IMR-90 (cell line): ENCODE results near the gene FOXN3. TPM values are rescaled to one million over a fixed set of nuclear protein-coding genes. Genes with fewer than 3 reads are reported as not detected.

Source experiments
- ATAC-seq: fragments of 200-7000 bp; cut with Tn5 transposase; 2 replicates; pipeline ENCODE4 v1.9.1; 2020; ENCODE audit warnings: low read depth, mild to moderate bottlenecking, moderate library complexity
- BruUV-seq: library from RNA; stranded (reverse); fragments of 400-500 nt; replicated peaks from 2 replicates; lab custom pipeline; 2021; lab: Mats Ljungman, UMichigan
- CTCF ChIA-PET: fragments of 300-600 bp; formaldehyde crosslinking; extraction: SDS; loops from one replicate; lab custom pipeline; 2021; ENCODE audit warnings: antibody characterized with exemption; lab: Yijun Ruan, JAX
- POLR2A ChIA-PET: fragments of 300-600 bp; sonication (Branson Sonifier 250); formaldehyde crosslinking; loops from one replicate; lab custom pipeline; 2022; ENCODE audit warnings: antibody characterized with exemption; ENCODE audit not compliant: unreplicated experiment; lab: Charles Lee
- DNase-seq: peaks from one replicate; pipeline ENCODE4 v3.0.0; 2013
- H2AFZ ChIP-seq: replicated peaks from 2 replicates; pipeline ENCODE3; 2013; ENCODE audit warnings: low read length, mild to moderate bottlenecking; ENCODE audit not compliant: poor library complexity
- H2AK5ac ChIP-seq: 2 replicates; pipeline ENCODE4 v1.6.1; 2013; ENCODE audit warnings: low read depth, low read length, inconsistent platforms
- H2AK9ac ChIP-seq: replicated peaks from 2 replicates; pipeline ENCODE3; 2013; ENCODE audit warnings: mild to moderate bottlenecking, low read depth, low read length, moderate library complexity; ENCODE audit not compliant: poor library complexity
- H2BK120ac ChIP-seq: 2 replicates; pipeline ENCODE4 v1.6.1; 2013; ENCODE audit warnings: low read depth, low read length, inconsistent platforms
- H2BK15ac ChIP-seq: 3 replicates; pipeline ENCODE4 v1.6.1; 2013; ENCODE audit warnings: low read depth, low read length, inconsistent platforms
- H2BK20ac ChIP-seq: 2 replicates; pipeline ENCODE4 v1.6.1; 2013; ENCODE audit warnings: low read depth, mild to moderate bottlenecking, inconsistent platforms, low read length, moderate library complexity
- H2BK5ac ChIP-seq: 2 replicates; pipeline ENCODE4 v1.6.1; 2013; ENCODE audit warnings: mild to moderate bottlenecking, low read depth, low read length, inconsistent platforms; ENCODE audit not compliant: poor library complexity, severe bottlenecking
- H3K14ac ChIP-seq: replicated peaks from 2 replicates; pipeline ENCODE4 v1.6.1; 2013; ENCODE audit warnings: low read depth, low read length, inconsistent platforms
- H3K18ac ChIP-seq: 2 replicates; pipeline ENCODE4 v1.6.1; 2013; ENCODE audit warnings: low read depth, low read length, control low read depth
- H3K23ac ChIP-seq: 2 replicates; pipeline ENCODE4 v1.6.1; 2013; ENCODE audit warnings: low read depth, low read length, inconsistent platforms
- H3K27ac ChIP-seq: 2 replicates; pipeline ENCODE4 v1.5.1; 2013; ENCODE audit warnings: mild to moderate bottlenecking, control low read depth, low read length; ENCODE audit not compliant: insufficient read depth
- H3K27me3 ChIP-seq: 2 replicates; pipeline ENCODE4 v1.6.1; 2013; ENCODE audit warnings: low read length; ENCODE audit not compliant: control insufficient read depth, insufficient read depth
- H3K36me3 ChIP-seq: 2 replicates; pipeline ENCODE4 v1.6.1; 2013; ENCODE audit warnings: low read length, mixed read lengths; ENCODE audit not compliant: control insufficient read depth, insufficient read depth
- H3K4ac ChIP-seq: 2 replicates; pipeline ENCODE4 v1.6.1; 2013; ENCODE audit warnings: low read depth, low read length, inconsistent platforms
- H3K4me1 ChIP-seq: 2 replicates; pipeline ENCODE4 v1.6.1; 2013; ENCODE audit warnings: low read length, mixed read lengths; ENCODE audit not compliant: control insufficient read depth, insufficient read depth
- H3K4me2 ChIP-seq: 2 replicates; pipeline ENCODE4 v1.6.1; 2013; ENCODE audit warnings: low read depth, mild to moderate bottlenecking, control low read depth, low read length, moderate library complexity
- H3K4me3 ChIP-seq: 2 replicates; pipeline ENCODE4 v1.5.1; 2013; ENCODE audit warnings: low read depth, mild to moderate bottlenecking, control low read depth, low read length, moderate library complexity; ENCODE audit not compliant: insufficient read depth
- H3K56ac ChIP-seq: 2 replicates; pipeline ENCODE4 v1.6.1; 2013; ENCODE audit warnings: low read length, inconsistent platforms; ENCODE audit not compliant: insufficient read depth; ENCODE audit errors: extremely low read depth
- H3K79me1 ChIP-seq, 2 experiments: 2 replicates each; pipeline ENCODE4 v1.6.1; 2013; ENCODE audit warnings: low read length in 2 of 2, inconsistent platforms in 1 of 2, low read depth in 1 of 2
- H3K9ac ChIP-seq: 2 replicates; pipeline ENCODE4 v1.6.1; 2013; ENCODE audit warnings: low read depth, low read length, control low read depth
- H3K9me1 ChIP-seq: 2 replicates; pipeline ENCODE4 v1.6.1; 2013; ENCODE audit warnings: low read length, inconsistent platforms; ENCODE audit not compliant: insufficient read depth
- H3K9me3 ChIP-seq: 2 replicates; pipeline ENCODE4 v1.6.1; 2013; ENCODE audit warnings: low read length; ENCODE audit not compliant: control insufficient read depth, insufficient read depth
- H4K20me1 ChIP-seq: 2 replicates; pipeline ENCODE4 v1.6.1; 2013; ENCODE audit warnings: low read length, inconsistent platforms; ENCODE audit not compliant: insufficient read depth
- H4K5ac ChIP-seq: 2 replicates; pipeline ENCODE4 v1.6.1; 2013; ENCODE audit warnings: mild to moderate bottlenecking, low read depth, low read length, control low read depth
- H4K8ac ChIP-seq, 2 experiments: 2 replicates each; pipeline ENCODE4 v1.6.1; 2013; ENCODE audit warnings: low read depth in 2 of 2, low read length in 2 of 2, control low read depth in 1 of 2, inconsistent platforms in 1 of 2
- H4K91ac ChIP-seq: 2 replicates; pipeline ENCODE4 v1.6.1; 2013; ENCODE audit warnings: low read depth, low read length, inconsistent platforms; ENCODE audit not compliant: insufficient read depth
- BHLHE40 ChIP-seq: fragments of 150-350 bp; IDR thresholded peaks from 2 replicates; pipeline ENCODE4 v1.6.1; 2016; ENCODE audit warnings: mild to moderate bottlenecking, low read depth, low read length
- POLR2A ChIP-seq: IDR thresholded peaks from 2 replicates; pipeline ENCODE4 v1.6.1; 2012; ENCODE audit warnings: mild to moderate bottlenecking, low read depth, low read length
- WGBS, 2 experiments: methylation state at CpG; one replicate each; pipeline versions ENCODE4 v1.1.5 to v1.1.7; 2013; ENCODE audit warnings: missing lambda C conversion rate in 2 of 2; ENCODE audit not compliant: insufficient read length in 1 of 2; ENCODE audit errors: extremely low coverage in 2 of 2; 5-methylcytosine and 5-hydroxymethylcytosine counted together
- dilution Hi-C: fragments of 300-500 bp; cut with HindIII; formaldehyde crosslinking; loops from one replicate; pipeline ENCODE4 v1.14.3; 2018; ENCODE audit warnings: low sequenced_read_pairs; ENCODE audit not compliant: unreplicated experiment
- in situ Hi-C: fragments of 300-500 bp; cut with MboI; formaldehyde crosslinking; loops from 3 replicates; pipeline ENCODE4 v1.14.3; 2019; ENCODE audit warnings: low sequenced_read_pairs, inconsistent platforms, mixed read lengths
- intact Hi-C: fragments of 100-400 bp; cut with micrococcal nuclease; formaldehyde crosslinking; loops from 2 replicates; pipeline ENCODE4 v1.10.0; 2022
- polyA plus RNA-seq, 3 experiments: library from polyadenylated mRNA; depleted of rRNA; stranded (reverse); fragments of >200 nt; gene quantifications; 2 replicates each; pipeline ENCODE4 v1.2.3, GENCODE V29; 2012; ENCODE audit warnings: low replicate concordance in 1 of 3
- total RNA-seq: library from RNA; depleted of rRNA; stranded (reverse); fragments of >200 nt; gene quantifications from 2 replicates; pipeline ENCODE4 v1.2.3, GENCODE V29; 2012
- TF ChIP-seq, protein P1 (sequence below): fragments of 150-350 bp; IDR thresholded peaks from 2 replicates; pipeline ENCODE4 v1.6.1; 2016; ENCODE audit warnings: low read depth, mild to moderate bottlenecking, low read length, moderate library complexity, borderline replicate concordance

FOXN3 gene
- total and polyA plus RNA-seq, 2 of the 4 experiments (the other 2 are of a cell fraction), result 22.6 to 33.7 TPM

DNA sequence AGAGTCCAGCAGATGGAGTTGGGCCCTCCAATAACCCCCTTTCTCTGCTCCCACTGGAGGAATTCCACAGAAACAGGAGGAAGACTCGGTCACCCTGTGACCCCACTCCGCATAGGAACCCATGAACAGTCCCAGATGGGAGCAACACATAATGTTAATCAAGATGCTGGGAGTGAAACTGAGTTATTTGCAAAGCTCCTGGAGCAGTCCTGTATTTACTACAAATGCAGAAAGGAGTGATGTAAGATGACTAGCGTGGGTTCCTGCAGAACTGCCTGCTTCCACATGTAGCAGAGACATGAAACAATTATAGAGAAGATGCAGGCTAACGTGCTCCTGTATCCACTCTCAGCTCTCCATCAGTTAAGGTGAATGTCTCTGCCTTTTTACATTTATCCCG lies 274.7 kb downstream of the FOXN3 start:
- H3K79me1 ChIP-seq, result no peaks in the 10 kb centered on the region
- POLR2A ChIA-PET, result no interaction called here
- no peaks in the 10 kb centered on the region for H3K36me3 ChIP-seq
- H3K27me3 ChIP-seq, result 0 out of 2 replicates have a peak, but pooled peaks cover 2% of the 10 kb centered on the region
- H3K9me3 ChIP-seq, result no peaks in the 10 kb centered on the region
- no peak overlapping the region for H3K27ac ChIP-seq
- H2AK5ac ChIP-seq, result no peak overlapping the region
- no peak overlapping the region for H3K9ac ChIP-seq
- H2BK5ac ChIP-seq, result no peak overlapping the region
- intact Hi-C loops, result no loop called here
- H4K5ac ChIP-seq, result peak overlapping the region; percentile 20; the same call in 1 of the 2 replicates
- H4K8ac ChIP-seq, result no peak overlapping the region
- H3K4me2 ChIP-seq, result no peak overlapping the region
- H3K9me1 ChIP-seq, result peaks cover 7% of the 10 kb centered on the region
- H3K23ac ChIP-seq, result no peak overlapping the region
- no peak overlapping the region for H2BK20ac ChIP-seq
- no peaks in the 10 kb centered on the region for H4K20me1 ChIP-seq
- H4K91ac ChIP-seq, result no peak overlapping the region
- no peak overlapping the region for H3K4me3 ChIP-seq
- no peak overlapping the region for H2BK15ac ChIP-seq
- DNase-seq (no peak), ATAC-seq (no peak)
- H3K4me1 ChIP-seq, result peaks cover 4% of the 10 kb centered on the region
- dilution Hi-C loops, result no loop called here
- no peak overlapping the region for H3K18ac ChIP-seq
- no peak overlapping the region for H3K56ac ChIP-seq
- BruUV-seq, result no TSS peak
- no peak overlapping the region for H2AK9ac ChIP-seq
- no peak overlapping the region for H3K4ac ChIP-seq
- in situ Hi-C loops, result no loop called here
- no peak overlapping the region for H2AFZ ChIP-seq
- no CpG with 5 or more reads among the region's 5 CpGs for WGBS, 2 experiments
- CTCF ChIA-PET, result no interaction called here
- TF ChIP-seq BHLHE40 (no peak), POLR2A (no peak)
- TF ChIP-seq, protein P1, sequence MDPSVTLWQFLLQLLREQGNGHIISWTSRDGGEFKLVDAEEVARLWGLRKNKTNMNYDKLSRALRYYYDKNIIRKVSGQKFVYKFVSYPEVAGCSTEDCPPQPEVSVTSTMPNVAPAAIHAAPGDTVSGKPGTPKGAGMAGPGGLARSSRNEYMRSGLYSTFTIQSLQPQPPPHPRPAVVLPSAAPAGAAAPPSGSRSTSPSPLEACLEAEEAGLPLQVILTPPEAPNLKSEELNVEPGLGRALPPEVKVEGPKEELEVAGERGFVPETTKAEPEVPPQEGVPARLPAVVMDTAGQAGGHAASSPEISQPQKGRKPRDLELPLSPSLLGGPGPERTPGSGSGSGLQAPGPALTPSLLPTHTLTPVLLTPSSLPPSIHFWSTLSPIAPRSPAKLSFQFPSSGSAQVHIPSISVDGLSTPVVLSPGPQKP, result no peak
- H3K14ac ChIP-seq, result no peak overlapping the region
- H2BK120ac ChIP-seq, result no peak overlapping the region
